PC-3 (cell line): Measurements from ENCODE around the gene STAT4. TPM values are rescaled to one million over a fixed set of nuclear protein-coding genes. Genes with fewer than 3 reads are reported as not detected.

ENCODE experiments used
- ATAC-seq: fragments of 200-7000 bp; cut with Tn5 transposase; 2 replicates; pipeline ENCODE4 v1.9.1; 2020; ENCODE audit warnings: mild to moderate bottlenecking, moderate library complexity
- BruUV-seq: library from RNA; stranded (reverse); fragments of 400-500 nt; replicated peaks from 2 replicates; lab custom pipeline; 2021; lab: Mats Ljungman, UMichigan
- CTCF ChIA-PET: fragments of 300-600 bp; sonication (Branson Sonifier 250); formaldehyde crosslinking; loops from one replicate; lab custom pipeline; 2022; ENCODE audit warnings: antibody characterized with exemption; lab: Charles Lee
- POLR2A ChIA-PET: fragments of 300-600 bp; sonication (Branson Sonifier 250); formaldehyde crosslinking; loops from one replicate; lab custom pipeline; 2022; ENCODE audit warnings: antibody characterized with exemption; ENCODE audit not compliant: unreplicated experiment; lab: Charles Lee
- DNase-seq: peaks from one replicate; pipeline ENCODE4 v3.0.0-alpha.2; 2015
- H2AFZ ChIP-seq: fragments of 300-600 bp; sonication (generic); 2 replicates; pipeline ENCODE4 v1.6.0; 2016; ENCODE audit warnings: antibody characterized with exemption, low read length
- H3F3A ChIP-seq: fragments of 300-600 bp; sonication (generic); one replicate; pipeline ENCODE4 v1.6.0; 2017; ENCODE audit warnings: antibody characterized with exemption, low read length, control low read depth, mild to moderate bottlenecking; ENCODE audit not compliant: unreplicated experiment
- H3K27ac ChIP-seq: fragments of 300-600 bp; sonication (generic); 2 replicates; pipeline ENCODE4 v1.5.1; 2016; ENCODE audit warnings: mild to moderate bottlenecking, low read length
- H3K27me3 ChIP-seq: fragments of 300-600 bp; sonication (generic); 2 replicates; pipeline ENCODE4 v1.6.1; 2016; ENCODE audit warnings: low read length, mixed read lengths
- H3K36me3 ChIP-seq: fragments of 300-600 bp; sonication (generic); 2 replicates; pipeline ENCODE4 v1.6.1; 2016; ENCODE audit warnings: low read depth, mixed run types, low read length, mixed read lengths
- H3K4me1 ChIP-seq: fragments of 300-600 bp; sonication (generic); 2 replicates; pipeline ENCODE4 v1.5.1; 2016; ENCODE audit warnings: low read length; ENCODE audit not compliant: insufficient read depth
- H3K4me2 ChIP-seq: fragments of 300-600 bp; sonication (generic); 2 replicates; pipeline ENCODE4 v1.6.0; 2016; ENCODE audit warnings: low read length
- H3K4me3 ChIP-seq: fragments of 300-600 bp; sonication (generic); 2 replicates; pipeline ENCODE4 v1.5.1; 2016; ENCODE audit warnings: mild to moderate bottlenecking, low read length, mixed read lengths
- H3K79me2 ChIP-seq: fragments of 300-600 bp; sonication (generic); 2 replicates; pipeline ENCODE4 v1.6.1; 2017; ENCODE audit warnings: low read length, mixed read lengths
- H3K9ac ChIP-seq: fragments of 300-600 bp; sonication (generic); 2 replicates; pipeline ENCODE4 v1.6.0; 2016; ENCODE audit warnings: mild to moderate bottlenecking, low read length
- H3K9me2 ChIP-seq: fragments of 300-600 bp; sonication (generic); replicated peaks from 2 replicates; pipeline ENCODE4 v1.6.1; 2016; ENCODE audit warnings: mixed run types, low read length, mixed read lengths
- H3K9me3 ChIP-seq: fragments of 300-600 bp; sonication (generic); 2 replicates; pipeline ENCODE4 v1.6.1; 2016; ENCODE audit warnings: low read length, mixed read lengths
- H4K20me1 ChIP-seq: fragments of 300-600 bp; sonication (generic); 2 replicates; pipeline ENCODE4 v1.6.1; 2016; ENCODE audit warnings: low read length, mixed read lengths
- CTCF ChIP-seq: fragments of 300-600 bp; sonication (generic); conservative IDR thresholded peaks from 2 replicates; pipeline ENCODE4 v1.5.1; 2017; ENCODE audit warnings: antibody characterized with exemption, low read depth, mild to moderate bottlenecking, low read length
- EZH2 ChIP-seq: fragments of 300-600 bp; sonication (generic); IDR thresholded peaks from one replicate; pipeline ENCODE4 v1.6.1; 2017; ENCODE audit warnings: antibody characterized with exemption, mild to moderate bottlenecking, low read length; ENCODE audit not compliant: unreplicated experiment
- EZH2phosphoT487 ChIP-seq: fragments of 300-600 bp; sonication (generic); IDR thresholded peaks from 2 replicates; pipeline ENCODE4 v1.6.1; 2018; ENCODE audit warnings: mild to moderate bottlenecking, antibody characterized with exemption, low read length, borderline replicate concordance
- intact Hi-C: fragments of 100-400 bp; cut with micrococcal nuclease; formaldehyde crosslinking; loops from 2 replicates; pipeline ENCODE4 v1.9.0; 2023
- total RNA-seq: library from RNA; depleted of rRNA; stranded (reverse); fragments of >200 nt; gene quantifications from 2 replicates; pipeline ENCODE4 v1.2.3, GENCODE V29; 2014

Gene STAT4
- total RNA-seq, 1 experiment from 2014 or later = 1.6 TPM

GRCh38 chr2:191114403-191114886, 36.3 kb downstream of the STAT4 start:
- DNase-seq (no peak), ATAC-seq (no peak)
- Histone ChIP-seq H3K4me1 (no peaks in the 10 kb centered on the region), H3F3A (no peaks in the 10 kb centered on the region), H3K79me2 (no peaks in the 10 kb centered on the region), H3K36me3 (no peaks in the 10 kb centered on the region), H4K20me1 (no peaks in the 10 kb centered on the region), H3K9me3 (no peaks in the 10 kb centered on the region), H3K9me2 (0 out of 2 replicates have a peak, but pooled peaks cover 3% of the 10 kb centered on the region), H3K4me3 (no peak overlapping the region), H3K27me3 (no peaks in the 10 kb centered on the region), H2AFZ (no peak overlapping the region), H3K4me2 (no peak overlapping the region), H3K27ac (no peak overlapping the region), H3K9ac (no peak overlapping the region)
- CTCF ChIA-PET = no interaction called here
- TF ChIP-seq EZH2phosphoT487 (no peak), EZH2 (no peak), CTCF (no peak)
- POLR2A ChIA-PET = no interaction called here
- intact Hi-C loops = no loop called here
- BruUV-seq = no TSS peak

GRCh38 chr2:191113761-191114160, 37.0 kb downstream of the STAT4 start:
- no peak overlapping the region for H2AFZ ChIP-seq
- ChIA-PET POLR2A (no interaction called here), CTCF (no interaction called here)
- H3K9me2 ChIP-seq = 0 out of 2 replicates have a peak, but pooled peaks cover 3% of the 10 kb centered on the region
- intact Hi-C loops = no loop called here
- BruUV-seq = no TSS peak
- H4K20me1 ChIP-seq = no peaks in the 10 kb centered on the region
- no peak overlapping the region for H3K4me3 ChIP-seq
- H3K27me3 ChIP-seq = no peaks in the 10 kb centered on the region
- H3K9me3 ChIP-seq = no peaks in the 10 kb centered on the region
- H3K36me3 ChIP-seq = no peaks in the 10 kb centered on the region
- no peak overlapping the region for H3K4me2 ChIP-seq
- H3K27ac ChIP-seq = no peak overlapping the region
- TF ChIP-seq EZH2 (no peak), CTCF (no peak), EZH2phosphoT487 (no peak)
- no peak overlapping the region for H3K9ac ChIP-seq
- no peaks in the 10 kb centered on the region for H3K79me2 ChIP-seq
- H3K4me1 ChIP-seq = no peaks in the 10 kb centered on the region
- no peak for ATAC-seq
- DNase-seq = no peak
- H3F3A ChIP-seq = no peaks in the 10 kb centered on the region

- H4K20me1 ChIP-seq = no peaks in the 10 kb centered on the region
- 0 out of 2 replicates have a peak, but pooled peaks cover 3% of the 10 kb centered on the region for H3K9me2 ChIP-seq
- H3K27me3 ChIP-seq = no peaks in the 10 kb centered on the region
- ATAC-seq (peak; percentile 35), DNase-seq (no peak)
- no peak overlapping the region for H3K4me2 ChIP-seq
- no peaks in the 10 kb centered on the region for H3K4me1 ChIP-seq
- no peak overlapping the region for H3K9ac ChIP-seq
- TF ChIP-seq EZH2 (no peak), EZH2phosphoT487 (no peak), CTCF (no peak)
- no peak overlapping the region for H3K27ac ChIP-seq
- CTCF ChIA-PET = no interaction called here
- H3F3A ChIP-seq = no peaks in the 10 kb centered on the region
- BruUV-seq = no TSS peak
- H3K9me3 ChIP-seq = no peaks in the 10 kb centered on the region
- no peak overlapping the region for H3K4me3 ChIP-seq
- H3K36me3 ChIP-seq = no peaks in the 10 kb centered on the region
- intact Hi-C loops = no loop called here
- no peaks in the 10 kb centered on the region for H3K79me2 ChIP-seq
- POLR2A ChIA-PET = no interaction called here
- no peak overlapping the region for H2AFZ ChIP-seq
These were observed 38.3 kb downstream of the STAT4 start for GRCh38 chr2:191112448-191112901.
